HepG2 (cell line): ENCODE results near the gene CALHM5. TPM values are rescaled to one million over a fixed set of nuclear protein-coding genes. Genes with fewer than 3 reads are reported as not detected.

ENCODE experiments used
- ATAC-seq: fragments of 200-7000 bp; cut with Tn5 transposase; 3 replicates; pipeline ENCODE4 v1.9.1; 2020; ENCODE audit warnings: mild to moderate bottlenecking, moderate library complexity
- BruUV-seq: library from RNA; stranded (reverse); fragments of 400-500 nt; replicated peaks from 2 replicates; lab custom pipeline; 2021; lab: Mats Ljungman, UMichigan
- CTCF ChIA-PET: fragments of 300-600 bp; formaldehyde crosslinking; extraction: SDS; loops from one replicate; lab custom pipeline; 2021; ENCODE audit warnings: low total read pairs, inconsistent platforms, low intra/inter-chr PET ratio; lab: Yijun Ruan, JAX
- POLR2A ChIA-PET: fragments of 350-600 bp; sonication (Branson Sonifier 250); formaldehyde crosslinking; loops from one replicate; lab custom pipeline; 2020; ENCODE audit warnings: antibody characterized with exemption, inconsistent platforms; lab: Yijun Ruan, JAX
- DNase-seq: peaks from one replicate; pipeline ENCODE4 v3.0.0-alpha.2; 2015; ENCODE audit warnings: low spot score
- FAIRE-seq: peaks from 3 replicates; lab custom pipeline; 2011; peaks lifted over from hg19 to GRCh38; lab: Jason Lieb, UNC
- H2AFZ ChIP-seq: one replicate; pipeline ENCODE4 v1.6.1; 2011; ENCODE audit warnings: low read length, inconsistent platforms
- H3K27ac ChIP-seq: fragments of 300-600 bp; 3 replicates; pipeline ENCODE4 v1.8.0; 2011; ENCODE audit warnings: mixed run types, mild to moderate bottlenecking, mixed read lengths, low read length, inconsistent platforms; ENCODE audit not compliant: insufficient read depth; ENCODE audit errors: extremely low read length
- H3K27me3 ChIP-seq, 2 experiments: fragments of 200-600 bp in 1 of 2; 2 replicates in 1 of 2; 3 replicates in 1 of 2; pipeline versions ENCODE4 v1.6.0 to v1.8.0; 2011; ENCODE audit warnings: low read length in 2 of 2, mild to moderate bottlenecking in 2 of 2, moderate library complexity in 2 of 2, inconsistent platforms in 1 of 2; ENCODE audit not compliant: insufficient read depth in 2 of 2, control insufficient read depth in 1 of 2
- H3K36me3 ChIP-seq, 2 experiments: fragments of 200-600 bp in 1 of 2; replicated peaks in 1 of 2; 2 replicates in 1 of 2; 3 replicates in 1 of 2; pipeline versions ENCODE4 v1.5.1 to v1.8.0; 2011; ENCODE audit warnings: low read length in 2 of 2, inconsistent platforms in 1 of 2; ENCODE audit not compliant: insufficient read depth in 2 of 2, control insufficient read depth in 1 of 2
- H3K4me1 ChIP-seq: 2 replicates; pipeline ENCODE4 v1.5.1; 2012; ENCODE audit warnings: low read length, inconsistent platforms; ENCODE audit not compliant: insufficient read depth
- H3K4me2 ChIP-seq: 2 replicates; pipeline ENCODE4 v1.6.0; 2011; ENCODE audit warnings: low read depth, low read length, inconsistent platforms
- H3K4me3 ChIP-seq, 3 experiments: fragments of 200-600 bp in 1 of 3; sonication (generic), shearing (Covaris generic) in 1 of 3; replicated peaks in 1 of 3; 2 replicates each; pipeline ENCODE4 v1.5.1; 2011 to 2016; ENCODE audit warnings: low read length in 3 of 3, inconsistent platforms in 2 of 3, low read depth in 2 of 3, mild to moderate bottlenecking in 2 of 3, control low read depth in 1 of 3, mixed read lengths in 1 of 3; ENCODE audit not compliant: insufficient read depth in 1 of 3
- H3K79me2 ChIP-seq: one replicate; pipeline ENCODE4 v1.6.1; 2011; ENCODE audit warnings: low read length, inconsistent platforms; ENCODE audit not compliant: insufficient read depth
- H3K9ac ChIP-seq: 2 replicates; pipeline ENCODE4 v1.6.0; 2011; ENCODE audit warnings: mild to moderate bottlenecking, low read depth, low read length, inconsistent platforms; ENCODE audit not compliant: insufficient read depth
- H3K9me3 ChIP-seq: 2 replicates; pipeline ENCODE4 v1.5.1; 2012; ENCODE audit warnings: mild to moderate bottlenecking, low read length
- H4K20me1 ChIP-seq: 2 replicates; pipeline ENCODE4 v1.6.0; 2011; ENCODE audit warnings: inconsistent platforms, mild to moderate bottlenecking, low read length, moderate library complexity; ENCODE audit not compliant: insufficient read depth
- GATA4 ChIP-seq: sonication (generic); IDR thresholded peaks from 2 replicates; pipeline ENCODE4 v1.6.1; 2016; ENCODE audit warnings: antibody characterized with exemption, low read depth, borderline replicate concordance
- HNF4A ChIP-seq: sonication (generic); formaldehyde crosslinking; IDR thresholded peaks from 2 replicates; pipeline ENCODE4 v1.4.0; 2020; ENCODE audit warnings: missing genetic modification reagents
- HNRNPK ChIP-seq: fragments of 200-400 bp; formaldehyde crosslinking; IDR thresholded peaks from 2 replicates; pipeline ENCODE4 v1.6.1; 2018; ENCODE audit warnings: low read length, low read depth, moderate library complexity, mild to moderate bottlenecking; ENCODE audit not compliant: poor library complexity, severe bottlenecking
- KDM4B ChIP-seq: sonication (generic); formaldehyde crosslinking; IDR thresholded peaks from 2 replicates; pipeline ENCODE4 v1.4.0; 2020; ENCODE audit warnings: missing genetic modification reagents
- MTA3 ChIP-seq: sonication (generic); formaldehyde crosslinking; IDR thresholded peaks from 2 replicates; pipeline ENCODE4 v1.4.0; 2020; ENCODE audit warnings: missing genetic modification reagents
- NFATC3 ChIP-seq: sonication (generic); formaldehyde crosslinking; IDR thresholded peaks from 2 replicates; pipeline ENCODE4 v1.5.1; 2020; ENCODE audit warnings: mild to moderate bottlenecking, missing genetic modification reagents
- NR2F6 ChIP-seq, 2 experiments: IDR thresholded peaks; 2 replicates each; pipeline ENCODE4 v1.6.1; 2016; ENCODE audit warnings: antibody characterized with exemption in 1 of 2, mild to moderate bottlenecking in 1 of 2
- RNF2 ChIP-seq: fragments of 450-650 bp; conservative IDR thresholded peaks from 2 replicates; pipeline ENCODE4 v1.6.1; 2016; ENCODE audit warnings: low read depth
- SKIL ChIP-seq: sonication (generic); formaldehyde crosslinking; IDR thresholded peaks from 2 replicates; pipeline ENCODE4 v1.8.0; 2022; ENCODE audit warnings: missing genetic modification reagents, mild to moderate bottlenecking, moderate library complexity, borderline replicate concordance
- ZBTB3 ChIP-seq: sonication (generic); formaldehyde crosslinking; IDR thresholded peaks from 2 replicates; pipeline ENCODE4 v1.4.0; 2020; ENCODE audit warnings: low read depth, mild to moderate bottlenecking, moderate library complexity, missing genetic modification reagents, borderline replicate concordance
- ZNF335 ChIP-seq: sonication (generic); formaldehyde crosslinking; IDR thresholded peaks from 2 replicates; pipeline ENCODE4 v1.4.0; 2020; ENCODE audit warnings: missing genetic modification reagents
- WGBS: methylation state at CpG from one replicate; pipeline ENCODE4 v1.1.6; 2017; ENCODE audit warnings: low lambda C conversion rate; 5-methylcytosine and 5-hydroxymethylcytosine counted together
- in situ Hi-C: cut with HindIII; loops from 2 replicates; pipeline ENCODE4 v1.10.0; 2017; ENCODE audit warnings: low pct_unique_long_range_greater_than_20kb; ENCODE audit not compliant: extremely low pct_ligation_motif_present
- intact Hi-C: fragments of 100-400 bp; cut with micrococcal nuclease; formaldehyde crosslinking; loops from one replicate; pipeline ENCODE4 v1.10.0; 2022; ENCODE audit not compliant: unreplicated experiment
- polyA plus RNA-seq, 8 experiments: library from polyadenylated mRNA; depleted of rRNA in 3 of 8; stranded (reverse) in 7 of 8; unstranded in 1 of 8; fragments of >200 nt; fragmentation: Illumina TruSeq in 4 of 8; extraction: Trizol in 4 of 8; gene quantifications; 2 replicates each; pipeline versions ENCODE4 v1.2.1 to v1.2.3, GENCODE V29; 2011 to 2016; ENCODE audit warnings: low read depth in 4 of 8, missing spikeins in 1 of 8, mixed read lengths in 1 of 8; ENCODE audit not compliant: insufficient read depth in 1 of 8
- total RNA-seq, 5 experiments: library from RNA; depleted of rRNA; stranded (reverse); fragments of >200 nt; fragmentation: Illumina TruSeq; extraction: Trizol; gene quantifications; 2 replicates each; pipeline ENCODE4 v1.2.3, GENCODE V29; 2016; ENCODE audit warnings: low read depth in 1 of 5
- TF ChIP-seq, protein P1 (sequence below): IDR thresholded peaks from 2 replicates; pipeline ENCODE4 v1.6.1; 2012; ENCODE audit warnings: low read length, improper control_type of control experiment

CALHM5 gene
- total and polyA plus RNA-seq, 2 of the 13 experiments (the other 11 are each of a cell fraction or from before 2014, with no cell fraction given): not detected

DNA sequence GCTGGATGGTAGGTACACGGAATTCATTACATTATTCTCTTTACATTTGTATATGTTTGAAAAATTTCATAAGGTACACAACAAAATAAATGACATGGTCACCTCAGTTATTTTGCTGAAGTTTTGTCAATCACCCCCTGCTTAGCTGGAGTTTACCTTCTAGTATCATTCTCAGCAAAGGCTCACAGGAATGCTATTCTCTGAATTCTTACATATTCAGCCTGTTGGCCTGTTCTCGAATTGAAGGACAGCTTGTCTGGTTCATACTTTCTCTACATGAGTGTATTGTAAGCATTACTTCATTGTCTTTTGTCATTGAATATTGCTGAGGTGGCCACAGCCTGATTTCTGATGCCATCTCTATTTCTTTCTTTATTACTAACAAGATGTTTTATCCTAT lies 12.8 kb downstream of the CALHM5 start (continued):
- TF ChIP-seq, protein P1, sequence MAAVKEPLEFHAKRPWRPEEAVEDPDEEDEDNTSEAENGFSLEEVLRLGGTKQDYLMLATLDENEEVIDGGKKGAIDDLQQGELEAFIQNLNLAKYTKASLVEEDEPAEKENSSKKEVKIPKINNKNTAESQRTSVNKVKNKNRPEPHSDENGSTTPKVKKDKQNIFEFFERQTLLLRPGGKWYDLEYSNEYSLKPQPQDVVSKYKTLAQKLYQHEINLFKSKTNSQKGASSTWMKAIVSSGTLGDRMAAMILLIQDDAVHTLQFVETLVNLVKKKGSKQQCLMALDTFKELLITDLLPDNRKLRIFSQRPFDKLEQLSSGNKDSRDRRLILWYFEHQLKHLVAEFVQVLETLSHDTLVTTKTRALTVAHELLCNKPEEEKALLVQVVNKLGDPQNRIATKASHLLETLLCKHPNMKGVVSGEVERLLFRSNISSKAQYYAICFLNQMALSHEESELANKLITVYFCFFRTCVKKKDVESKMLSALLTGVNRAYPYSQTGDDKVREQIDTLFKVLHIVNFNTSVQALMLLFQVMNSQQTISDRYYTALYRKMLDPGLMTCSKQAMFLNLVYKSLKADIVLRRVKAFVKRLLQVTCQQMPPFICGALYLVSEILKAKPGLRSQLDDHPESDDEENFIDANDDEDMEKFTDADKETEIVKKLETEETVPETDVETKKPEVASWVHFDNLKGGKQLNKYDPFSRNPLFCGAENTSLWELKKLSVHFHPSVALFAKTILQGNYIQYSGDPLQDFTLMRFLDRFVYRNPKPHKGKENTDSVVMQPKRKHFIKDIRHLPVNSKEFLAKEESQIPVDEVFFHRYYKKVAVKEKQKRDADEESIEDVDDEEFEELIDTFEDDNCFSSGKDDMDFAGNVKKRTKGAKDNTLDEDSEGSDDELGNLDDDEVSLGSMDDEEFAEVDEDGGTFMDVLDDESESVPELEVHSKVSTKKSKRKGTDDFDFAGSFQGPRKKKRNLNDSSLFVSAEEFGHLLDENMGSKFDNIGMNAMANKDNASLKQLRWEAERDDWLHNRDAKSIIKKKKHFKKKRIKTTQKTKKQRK: no peak
- TF ChIP-seq NFATC3: no peak
- no peak for TF ChIP-seq RNF2

- Histone ChIP-seq H4K20me1 (no peaks in the 10 kb centered on the region), H3K4me2 (no peak overlapping the region), H3K9ac (no peak overlapping the region), H3K27me3 (no peaks in the 10 kb centered on the region; a peak in 1 of 5 replicates), H2AFZ (no peak overlapping the region), H3K4me3 (no peak overlapping the region), H3K27ac (no peak overlapping the region), H3K4me1 (peaks cover 8% of the 10 kb centered on the region; the same call in 1 of the 2 replicates), H3K36me3 (no peaks in the 10 kb centered on the region), H3K9me3 (no peaks in the 10 kb centered on the region), H3K79me2 (no peaks in the 10 kb centered on the region)
- TF ChIP-seq NR2F6 (IDR thresholded peaks at IDR 0.05): no peak
- no peak for TF ChIP-seq NR2F6 (CRISPR knock-in tag; IDR thresholded peaks at IDR 0.05)
- no peak for TF ChIP-seq SKIL (CRISPR knock-in tag)
- no peak for TF ChIP-seq ZNF335
- TF ChIP-seq KDM4B (CRISPR knock-in tag): no peak
- TF ChIP-seq HNF4A: no peak
- no peak for TF ChIP-seq HNRNPK
- TF ChIP-seq GATA4: no peak
- no peak for TF ChIP-seq MTA3 (CRISPR knock-in tag)
- no peak for TF ChIP-seq ZBTB3 (CRISPR knock-in tag)
- ATAC-seq (no peak), FAIRE-seq (no peak), DNase-seq (no peak)
- BruUV-seq: no TSS peak
- intact Hi-C loops: no loop called here
- ChIA-PET CTCF (no interaction called here), POLR2A (no interaction called here)
- WGBS: 68% methylated on average over 1 of the region's 1 CpG
- in situ Hi-C loops: no loop called here
These were observed 16.7 kb downstream of the CALHM5 start for GRCh38 chr6:116528133-116528532.
